ENCODE results near the gene LRRC23.

- TF ChIP-seq CTCF (IDR thresholded peaks at IDR 0.05; ENCODE audit: low read depth, low read length): no peak
- TF ChIP-seq MAX (IDR thresholded peaks at IDR 0.05; ENCODE audit: low read depth, low read length): no peak
- TF ChIP-seq POLR2A (IDR thresholded peaks at IDR 0.05; ENCODE audit: extremely low read depth, insufficient read length): no peak
- no peak for TF ChIP-seq MYC (IDR thresholded peaks at IDR 0.05; ENCODE audit: low read depth, low read length)
Measured at GRCh38 chr12:6942331-6942665, 37.7 kb downstream of the LRRC23 start.
